GM12874 (cell line): ENCODE results near the gene CTRL.

Experiments
- CTCF ChIP-seq: IDR thresholded peaks from 2 replicates; pipeline ENCODE4 v1.5.1; 2011; ENCODE audit warnings: low read depth, mild to moderate bottlenecking, control low read depth, low read length, moderate library complexity; ENCODE audit not compliant: insufficient read depth

CTRL gene

GRCh38 chr16:67936124-67936879, 4.6 kb upstream of the CTRL start, which contains the start of gene PSMB10:
TSS of gene PSMB10 (minus strand) at chr16:67936850. CDS start at chr16:67936749, 101 bp downstream.
- no peak for TF ChIP-seq CTCF

GRCh38 chr16:67935402-67936123, 3.9 kb upstream of the CTRL start:
- TF ChIP-seq CTCF: no peak

GRCh38 chr16:67935101-67935401, 3.4 kb upstream of the CTRL start:
- TF ChIP-seq CTCF: no peak

GRCh38 chr16:67934306-67935100, 2.8 kb upstream of the CTRL start:
- no peak for TF ChIP-seq CTCF

- no peak for TF ChIP-seq CTCF
These were observed 2.1 kb upstream of the CTRL start for GRCh38 chr16:67933805-67934204.

GRCh38 chr16:67932462-67932840, 789 bp upstream of the CTRL start:
- TF ChIP-seq CTCF: no peak

- TF ChIP-seq CTCF: no peak
These were observed 917 bp downstream of the CTRL start for GRCh38 chr16:67930678-67931211.
